GM13976 (cell line): ENCODE results near the gene PRM1.

Experiments used
- DNase-seq: peaks from one replicate; pipeline ENCODE4 v3.0.0; 2012; ENCODE audit warnings: low spot score
- CTCF ChIP-seq: IDR thresholded peaks from 2 replicates; pipeline ENCODE4 v1.5.1; 2012; ENCODE audit warnings: borderline replicate concordance, mild to moderate bottlenecking; ENCODE audit not compliant: insufficient read depth; ENCODE audit errors: extremely low read depth, missing control alignments, control extremely low read depth
- in situ Hi-C: fragments of 300-500 bp; cut with MboI; formaldehyde crosslinking; loops from one replicate; pipeline ENCODE4 v1.12.0; 2022; ENCODE audit warnings: low sequenced_read_pairs, mixed read lengths, inconsistent platforms; ENCODE audit not compliant: unreplicated experiment

PRM1 gene

DNA sequence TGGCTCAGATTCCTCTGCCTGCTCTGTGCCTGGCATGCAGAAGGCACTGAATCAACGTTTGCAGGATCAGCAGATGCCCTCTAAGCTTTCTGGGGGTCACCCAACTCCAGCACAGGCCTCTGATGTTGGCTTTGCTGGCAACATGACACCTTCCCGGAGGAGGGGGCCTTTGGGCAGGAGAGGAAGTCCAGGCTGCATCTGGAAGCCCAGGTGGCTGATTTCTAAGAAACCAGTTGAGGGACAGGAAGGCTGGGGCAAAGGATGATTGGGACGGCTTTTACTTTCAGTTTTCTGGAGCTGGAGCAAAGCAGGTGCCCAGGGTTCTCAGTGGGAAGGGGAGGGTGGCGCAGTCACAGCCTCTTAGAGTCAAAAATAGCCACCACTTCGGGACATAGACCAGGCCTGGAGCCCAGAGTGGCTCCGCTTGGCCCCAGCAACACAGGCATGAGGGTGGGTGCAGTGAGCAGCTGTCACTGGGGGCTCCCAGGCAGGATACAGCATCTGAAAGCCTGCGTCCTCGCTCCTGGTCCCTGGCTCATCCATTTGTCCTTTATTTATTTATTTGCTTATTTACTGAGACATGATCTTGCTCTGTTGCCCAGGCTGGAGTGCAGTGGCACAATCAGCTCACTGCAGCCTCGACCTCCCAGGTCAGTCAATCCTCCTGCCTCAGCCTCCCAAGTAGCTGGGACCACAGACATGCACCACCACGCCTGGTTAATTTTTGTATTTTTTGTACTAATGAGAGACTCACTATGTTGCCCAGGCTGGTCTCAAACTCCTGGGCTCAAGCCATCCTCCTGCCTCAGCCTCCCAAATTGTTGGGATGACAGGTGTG lies 40.3 kb downstream of the PRM1 start:
- TF ChIP-seq CTCF, result no peak
- no peak for DNase-seq
- in situ Hi-C loops, result no loop called here

- no peak for TF ChIP-seq CTCF
- DNase-seq, result no peak
- in situ Hi-C loops, result no loop called here
Observed at GRCh38 chr16:11239644-11240632, 41.2 kb downstream of the PRM1 start.

GRCh38 chr16:11238272-11239202 lies 42.6 kb downstream of the PRM1 start:
- in situ Hi-C loops, result no loop called here
- no peak for TF ChIP-seq CTCF
- no peak for DNase-seq

GRCh38 chr16:11236461-11237254 lies 44.5 kb downstream of the PRM1 start:
- in situ Hi-C loops, result no loop called here
- no peak for TF ChIP-seq CTCF
- no peak for DNase-seq

- DNase-seq, result no peak
- no peak for TF ChIP-seq CTCF
- in situ Hi-C loops, result no loop called here
Observed at GRCh38 chr16:11235703-11235991, 45.5 kb downstream of the PRM1 start.
